Stimulated activated CD8-positive, alpha-beta memory T cell treated with anti-CD3 and anti-CD28 coated beads, Interleukin-15, amount 100 ng/mL, for 4 hours (primary cell): Measurements from ENCODE around the gene VKORC1.

Experiments used
- DNase-seq, 2 donors: peaks; one replicate each; pipeline ENCODE4 v3.0.0-alpha.2; 2020; ENCODE audit warnings: low read depth in 2 of 2

The VKORC1 gene

DNA sequence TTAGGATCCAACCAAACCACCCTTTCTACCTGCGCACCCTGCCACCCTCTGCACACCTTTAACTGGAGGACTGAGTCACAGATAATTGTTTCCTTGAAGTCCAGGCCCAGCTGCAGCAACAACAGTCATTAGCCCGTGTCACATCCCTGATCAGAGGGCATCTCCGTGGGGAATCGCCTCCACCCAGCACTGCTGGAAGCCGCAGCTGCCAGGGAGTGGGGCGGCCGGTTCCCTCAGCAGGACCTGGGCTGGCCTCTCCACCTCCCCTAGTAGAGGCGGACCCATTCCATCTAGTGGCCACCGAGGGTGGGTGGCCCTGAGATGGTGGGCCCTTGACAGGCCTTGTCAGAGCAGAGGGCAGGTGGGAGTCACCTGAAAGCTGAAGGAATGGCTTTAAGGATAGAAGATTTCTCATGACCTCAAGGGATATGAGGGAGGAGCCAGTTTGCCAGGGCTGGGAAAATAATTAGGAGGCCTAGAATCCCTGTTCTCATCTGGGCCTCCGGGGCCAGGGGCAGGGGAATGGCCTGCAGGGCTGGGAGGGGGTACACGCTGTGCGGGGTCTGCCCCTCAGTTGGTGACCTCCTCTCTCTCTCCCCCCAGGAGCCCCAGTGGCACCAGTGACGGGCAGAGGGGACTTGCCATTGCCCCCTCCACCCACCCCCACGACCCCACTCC, 12.1 kb downstream of the VKORC1 start:
- no peak for DNase-seq

- DNase-seq = no peak
These were observed 12.9 kb downstream of the VKORC1 start for GRCh38 chr16:31081428-31082351.

DNA sequence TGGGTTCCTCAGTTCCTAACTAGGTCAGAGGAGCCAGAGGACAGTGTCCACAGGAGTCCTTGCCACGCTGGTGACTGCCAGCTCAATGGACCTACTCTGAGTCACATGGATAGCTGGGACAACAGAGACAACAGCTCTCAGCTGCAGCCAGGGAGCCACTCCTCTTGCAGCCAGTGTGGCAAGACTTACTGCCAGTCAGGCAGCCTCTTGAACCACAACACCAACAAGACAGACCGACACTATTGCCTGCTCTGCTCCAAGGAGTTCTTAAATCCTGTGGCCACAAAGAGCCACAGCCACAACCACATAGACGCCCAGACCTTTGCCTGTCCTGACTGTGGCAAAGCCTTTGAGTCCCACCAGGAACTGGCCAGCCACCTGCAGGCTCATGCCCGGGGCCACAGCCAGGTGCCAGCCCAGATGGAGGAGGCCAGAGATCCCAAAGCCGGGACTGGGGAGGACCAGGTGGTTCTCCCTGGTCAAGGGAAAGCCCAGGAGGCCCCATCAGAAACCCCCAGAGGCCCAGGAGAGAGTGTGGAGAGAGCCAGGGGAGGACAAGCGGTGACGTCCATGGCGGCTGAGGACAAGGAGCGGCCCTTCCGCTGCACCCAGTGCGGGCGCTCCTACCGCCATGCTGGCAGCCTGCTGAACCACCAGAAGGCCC, 13.7 kb downstream of the VKORC1 start:
- no peak for DNase-seq

- no peak for DNase-seq
These were observed 14.5 kb downstream of the VKORC1 start for GRCh38 chr16:31080035-31080629.

DNA sequence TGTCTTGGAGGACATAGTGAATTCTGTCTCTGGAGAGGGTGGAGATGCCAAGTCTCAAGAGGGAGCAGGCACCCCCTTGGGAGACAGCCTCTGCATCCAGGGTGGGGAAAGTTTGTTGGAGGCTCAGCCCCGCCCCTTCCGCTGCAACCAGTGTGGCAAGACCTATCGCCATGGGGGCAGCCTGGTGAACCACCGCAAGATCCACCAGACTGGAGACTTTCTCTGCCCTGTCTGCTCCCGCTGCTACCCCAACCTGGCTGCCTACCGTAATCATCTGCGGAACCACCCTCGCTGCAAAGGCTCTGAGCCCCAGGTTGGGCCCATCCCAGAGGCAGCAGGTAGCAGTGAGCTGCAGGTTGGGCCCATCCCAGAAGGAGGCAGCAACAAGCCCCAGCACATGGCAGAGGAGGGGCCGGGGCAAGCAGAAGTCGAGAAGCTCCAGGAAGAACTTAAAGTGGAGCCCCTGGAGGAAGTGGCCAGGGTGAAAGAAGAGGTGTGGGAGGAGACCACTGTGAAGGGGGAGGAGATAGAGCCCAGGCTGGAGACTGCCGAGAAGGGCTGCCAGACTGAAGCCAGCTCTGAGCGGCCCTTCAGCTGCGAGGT, 15.2 kb downstream of the VKORC1 start:
- DNase-seq = no peak

DNA sequence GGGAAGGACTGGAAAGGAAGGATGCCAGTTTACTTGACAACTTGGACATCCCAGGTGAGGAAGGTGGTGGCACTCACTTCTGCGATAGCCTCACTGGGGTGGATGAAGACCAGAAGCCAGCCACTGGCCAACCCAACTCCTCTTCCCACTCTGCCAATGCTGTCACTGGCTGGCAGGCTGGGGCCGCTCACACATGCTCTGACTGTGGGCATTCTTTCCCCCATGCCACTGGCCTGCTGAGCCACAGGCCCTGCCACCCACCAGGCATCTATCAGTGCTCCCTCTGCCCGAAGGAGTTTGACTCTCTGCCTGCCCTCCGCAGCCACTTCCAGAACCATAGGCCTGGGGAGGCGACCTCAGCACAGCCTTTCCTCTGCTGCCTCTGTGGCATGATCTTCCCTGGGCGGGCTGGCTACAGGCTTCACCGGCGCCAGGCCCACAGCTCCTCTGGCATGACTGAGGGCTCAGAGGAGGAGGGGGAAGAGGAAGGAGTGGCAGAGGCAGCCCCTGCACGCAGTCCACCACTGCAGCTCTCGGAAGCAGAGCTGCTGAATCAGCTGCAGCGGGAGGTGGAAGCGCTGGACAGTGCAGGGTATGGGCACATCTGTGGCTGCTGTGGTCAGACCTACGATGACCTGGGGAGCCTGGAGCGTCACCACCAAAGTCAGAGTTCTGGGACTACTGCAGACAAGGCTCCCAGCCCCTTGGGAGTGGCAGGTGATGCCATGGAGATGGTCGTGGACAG, 15.8 kb downstream of the VKORC1 start:
- DNase-seq = no peak

- DNase-seq = no peak
These were observed 16.8 kb downstream of the VKORC1 start for GRCh38 chr16:31077592-31078396.

DNA sequence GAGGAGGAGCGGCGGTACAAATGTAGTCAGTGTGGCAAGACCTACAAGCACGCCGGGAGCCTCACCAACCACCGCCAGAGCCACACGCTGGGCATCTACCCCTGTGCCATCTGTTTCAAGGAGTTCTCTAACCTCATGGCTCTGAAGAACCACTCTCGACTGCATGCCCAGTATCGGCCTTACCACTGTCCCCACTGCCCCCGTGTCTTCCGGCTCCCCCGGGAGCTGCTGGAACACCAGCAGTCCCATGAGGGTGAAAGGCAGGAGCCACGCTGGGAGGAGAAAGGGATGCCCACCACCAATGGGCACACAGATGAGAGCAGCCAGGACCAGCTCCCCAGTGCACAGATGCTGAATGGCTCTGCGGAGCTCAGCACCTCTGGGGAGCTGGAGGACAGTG, 17.6 kb downstream of the VKORC1 start:
- DNase-seq = no peak

DNA sequence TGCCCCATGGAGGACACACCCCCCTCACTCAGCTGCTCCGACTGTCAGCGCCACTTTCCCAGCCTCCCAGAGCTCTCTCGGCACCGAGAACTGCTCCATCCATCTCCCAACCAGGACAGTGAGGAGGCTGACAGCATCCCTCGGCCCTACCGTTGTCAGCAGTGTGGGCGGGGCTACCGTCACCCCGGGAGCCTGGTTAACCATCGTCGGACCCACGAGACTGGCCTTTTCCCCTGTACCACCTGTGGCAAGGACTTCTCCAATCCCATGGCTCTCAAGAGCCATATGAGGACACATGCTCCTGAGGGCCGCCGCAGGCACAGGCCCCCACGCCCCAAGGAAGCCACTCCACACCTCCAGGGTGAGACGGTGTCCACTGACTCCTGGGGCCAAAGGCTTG, 18.3 kb downstream of the VKORC1 start:
- no peak for DNase-seq

- DNase-seq = no peak
These were observed 19.8 kb downstream of the VKORC1 start for GRCh38 chr16:31074814-31075183.

- peak; percentile 95 to 98 for DNase-seq
These were observed 20.4 kb downstream of the VKORC1 start, which contains the start of the genes ZNF646 and ZNF668 for GRCh38 chr16:31073970-31074813. Gene ZNF646, plus strand, starts transcription at chr16:31074422. Its CDS starts 1,903 bp downstream, at chr16:31076325. Gene ZNF668, minus strand, starts transcription at chr16:31074240. Its CDS starts 9,781 bp downstream, at chr16:31064459.

- peak; percentile 68 to 71 for DNase-seq
These were observed 21.2 kb downstream of the VKORC1 start for GRCh38 chr16:31073142-31073969.

DNA sequence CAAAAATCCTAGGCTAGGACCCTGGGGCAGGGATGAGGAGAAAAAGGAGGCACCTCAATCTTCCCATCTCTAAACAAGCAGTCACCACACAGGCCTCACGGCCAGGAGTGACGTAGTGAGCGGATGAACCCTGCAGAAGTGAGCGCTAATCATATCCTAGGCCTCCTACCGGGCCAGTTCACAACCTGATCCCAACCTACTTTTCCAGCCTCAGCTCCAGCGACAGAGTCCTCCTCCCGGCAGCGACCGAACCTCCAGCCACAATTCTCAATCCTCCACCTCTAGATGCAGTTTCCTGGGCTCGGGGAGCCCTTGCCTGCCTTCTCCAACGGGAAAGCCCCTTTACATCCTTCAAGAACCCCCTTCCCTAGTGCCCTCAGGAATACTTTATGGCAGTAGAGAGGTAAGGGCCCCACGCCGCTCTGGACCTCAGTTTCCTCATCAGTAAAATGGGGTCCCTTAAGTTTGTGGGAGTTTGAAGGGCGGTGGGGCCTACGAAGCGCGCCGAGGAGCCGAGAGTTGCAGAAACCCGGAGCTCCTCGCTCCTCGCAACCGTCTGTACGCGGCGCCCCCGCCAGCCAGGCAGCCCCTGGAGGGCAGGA, 22.0 kb downstream of the VKORC1 start:
- no peak for DNase-seq

DNA sequence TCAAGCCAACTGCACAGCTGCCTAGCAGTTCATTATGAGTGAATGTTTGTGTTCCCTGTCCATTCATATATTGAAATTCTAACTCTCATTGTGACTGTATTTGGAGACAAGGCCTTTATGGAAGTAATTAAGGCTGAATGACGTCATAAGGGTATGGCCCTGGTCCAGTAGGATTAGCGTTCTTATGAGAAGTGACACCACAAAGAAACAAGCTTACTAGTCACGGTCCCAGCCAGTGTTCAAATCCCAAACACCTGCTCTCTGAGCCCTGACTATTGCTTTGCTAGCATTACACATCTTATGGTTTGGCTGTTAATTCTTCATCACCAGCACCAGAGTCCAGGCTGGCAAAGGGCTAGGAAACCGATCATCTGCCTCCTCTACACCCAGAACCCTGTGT, 22.7 kb downstream of the VKORC1 start:
- DNase-seq = no peak

- no peak for DNase-seq
These were observed 27.3 kb downstream of the VKORC1 start for GRCh38 chr16:31067342-31067741.

DNA sequence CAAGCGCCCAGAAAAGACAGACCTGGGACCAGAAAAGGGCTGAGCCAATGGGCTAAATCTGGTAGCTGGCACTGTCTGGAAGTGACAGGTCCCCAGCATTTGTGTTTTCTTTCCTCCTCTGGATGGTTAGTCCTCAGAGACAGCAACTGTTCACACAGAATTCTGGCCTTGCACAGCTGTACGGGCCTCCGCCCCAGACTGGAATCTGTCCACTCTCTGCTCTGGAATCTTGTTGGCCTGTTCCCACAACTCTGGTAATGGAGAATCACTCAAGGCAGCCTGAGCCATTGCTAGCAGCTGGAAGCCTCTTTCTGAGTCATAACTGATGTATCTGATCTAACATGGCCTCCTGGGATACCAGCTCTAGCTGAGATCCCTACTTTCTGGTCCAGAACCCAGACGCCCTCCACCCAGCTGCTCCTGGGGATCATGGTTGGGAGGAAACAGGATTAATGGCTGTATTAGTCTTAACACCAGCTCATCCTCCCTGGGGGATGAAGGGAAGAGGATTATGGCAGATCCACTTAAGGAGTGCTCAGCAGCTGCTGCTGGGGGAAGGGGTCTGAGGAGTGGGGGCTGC, 29.6 kb downstream of the VKORC1 start:
- DNase-seq = no peak

DNA sequence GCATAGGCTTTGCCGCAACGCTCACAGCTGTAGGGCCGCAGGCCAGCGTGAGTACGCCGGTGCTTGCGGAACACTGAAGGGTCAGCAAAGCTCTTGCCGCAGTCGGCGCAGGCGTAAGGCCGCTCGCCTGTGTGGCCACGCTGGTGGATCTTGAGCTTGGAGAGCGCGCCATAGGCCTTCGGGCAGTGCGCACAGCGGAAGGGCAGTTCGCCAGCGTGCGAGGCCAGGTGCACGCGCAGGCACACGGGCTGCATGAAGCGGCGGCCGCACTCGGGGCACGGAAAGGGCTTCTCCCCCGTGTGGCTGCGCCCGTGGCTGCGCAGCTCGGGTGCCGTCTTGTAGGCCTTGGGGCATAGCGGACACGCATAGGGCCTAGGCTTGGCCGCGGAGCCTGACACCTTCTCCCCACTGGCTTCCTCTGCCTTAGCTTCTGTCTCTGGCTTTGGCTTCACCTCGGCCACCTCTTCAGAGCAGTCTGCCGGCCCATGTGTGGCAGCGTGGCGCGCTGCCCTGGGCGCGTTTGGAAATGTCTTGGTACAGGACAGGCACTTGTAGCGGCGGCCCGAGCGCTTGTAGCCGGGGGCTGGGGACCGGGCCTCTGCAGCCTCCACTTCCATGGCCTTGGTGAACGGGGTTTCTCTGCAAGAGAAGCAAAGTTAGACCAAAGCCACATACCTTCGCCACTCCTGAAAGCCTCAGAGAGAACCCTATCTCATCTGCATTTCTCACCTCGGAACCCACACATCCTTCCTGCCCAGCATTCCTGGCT, 30.6 kb downstream of the VKORC1 start:
- no peak for DNase-seq
